Measurements from ENCODE around the gene INPP5A. TPM values are rescaled to one million over a fixed set of nuclear protein-coding genes. Genes with fewer than 3 reads are reported as not detected.

INPP5A gene
- total RNA-seq, 1 experiment from 2014 or later: 12.3 TPM

GRCh38 chr10:132524443-132525285 is 12.9 kb upstream of the INPP5A start:
- Histone ChIP-seq H3K4me2 (ENCODE audit: low read length) (no peak overlapping the region), H2AFZ (ENCODE audit: low read depth, low read length, poor library complexity, severe bottlenecking) (no peak overlapping the region), H3K4me3 (replicated peaks in 1 of 2; ENCODE audit: low read depth in 1 of 2, low read length in 2 of 2) (no peak overlapping the region), H3K27me3 (ENCODE audit: insufficient read depth, low read length) (no peaks in the 10 kb centered on the region), H3K27ac (ENCODE audit: low read depth, low read length) (no peak overlapping the region), H3K4me1 (ENCODE audit: control insufficient read depth in 1 of 2, insufficient read depth in 2 of 2, low read length in 2 of 2) (peaks cover 0 to under 1% of the 10 kb centered on the region in 2 experiments; a peak in 1 of 4 replicates), H3K9me2 (ENCODE audit: insufficient read depth) (no peaks in the 10 kb centered on the region), H3K9me3 (ENCODE audit: control insufficient read depth in 1 of 2, insufficient read depth in 1 of 2, low read depth in 1 of 2, low read length in 2 of 2) (no peaks in the 10 kb centered on the region), H3K79me2 (ENCODE audit: insufficient read depth, low read length) (no peaks in the 10 kb centered on the region), H4K20me1 (ENCODE audit: insufficient read depth) (no peaks in the 10 kb centered on the region), H3K36me3 (ENCODE audit: control insufficient read depth in 1 of 2, insufficient read depth in 2 of 2, low read length in 2 of 2) (no peaks in the 10 kb centered on the region), H3K9ac (ENCODE audit: low read length) (no peak overlapping the region)
- ChIA-PET CTCF (no interaction called here), POLR2A (no interaction called here), RAD21 (ENCODE audit: low non-redundant PET in 1 of 2, low total read pairs in 2 of 2, uncharacterized antibody in 2 of 2, unreplicated experiment in 2 of 2) (no interaction called here)
- no peak for DNase-seq (ENCODE audit: low read depth, low spot score)
- ATAC-seq: no peak
- intact Hi-C loops (cut with micrococcal nuclease): no loop called here
- no peak for TF ChIP-seq SP1 (IDR thresholded peaks at IDR 0.05; ENCODE audit: low read depth)
- no peak for TF ChIP-seq TCF7L2 (IDR thresholded peaks at IDR 0.05; ENCODE audit: borderline replicate concordance, extremely low read depth, insufficient read depth, insufficient read length)
- TF ChIP-seq JUND (IDR thresholded peaks at IDR 0.05): no peak
- no peak for TF ChIP-seq SIN3A (IDR thresholded peaks at IDR 0.05; ENCODE audit: low read depth)
- no peak for TF ChIP-seq CEBPB (IDR thresholded peaks at IDR 0.05; ENCODE audit: low read depth)
- no peak for TF ChIP-seq EZH2phosphoT487 (IDR thresholded peaks at IDR 0.05; ENCODE audit: borderline replicate concordance)
- TF ChIP-seq ZFX (IDR thresholded peaks at IDR 0.05): no peak
- TF ChIP-seq, protein P1, sequence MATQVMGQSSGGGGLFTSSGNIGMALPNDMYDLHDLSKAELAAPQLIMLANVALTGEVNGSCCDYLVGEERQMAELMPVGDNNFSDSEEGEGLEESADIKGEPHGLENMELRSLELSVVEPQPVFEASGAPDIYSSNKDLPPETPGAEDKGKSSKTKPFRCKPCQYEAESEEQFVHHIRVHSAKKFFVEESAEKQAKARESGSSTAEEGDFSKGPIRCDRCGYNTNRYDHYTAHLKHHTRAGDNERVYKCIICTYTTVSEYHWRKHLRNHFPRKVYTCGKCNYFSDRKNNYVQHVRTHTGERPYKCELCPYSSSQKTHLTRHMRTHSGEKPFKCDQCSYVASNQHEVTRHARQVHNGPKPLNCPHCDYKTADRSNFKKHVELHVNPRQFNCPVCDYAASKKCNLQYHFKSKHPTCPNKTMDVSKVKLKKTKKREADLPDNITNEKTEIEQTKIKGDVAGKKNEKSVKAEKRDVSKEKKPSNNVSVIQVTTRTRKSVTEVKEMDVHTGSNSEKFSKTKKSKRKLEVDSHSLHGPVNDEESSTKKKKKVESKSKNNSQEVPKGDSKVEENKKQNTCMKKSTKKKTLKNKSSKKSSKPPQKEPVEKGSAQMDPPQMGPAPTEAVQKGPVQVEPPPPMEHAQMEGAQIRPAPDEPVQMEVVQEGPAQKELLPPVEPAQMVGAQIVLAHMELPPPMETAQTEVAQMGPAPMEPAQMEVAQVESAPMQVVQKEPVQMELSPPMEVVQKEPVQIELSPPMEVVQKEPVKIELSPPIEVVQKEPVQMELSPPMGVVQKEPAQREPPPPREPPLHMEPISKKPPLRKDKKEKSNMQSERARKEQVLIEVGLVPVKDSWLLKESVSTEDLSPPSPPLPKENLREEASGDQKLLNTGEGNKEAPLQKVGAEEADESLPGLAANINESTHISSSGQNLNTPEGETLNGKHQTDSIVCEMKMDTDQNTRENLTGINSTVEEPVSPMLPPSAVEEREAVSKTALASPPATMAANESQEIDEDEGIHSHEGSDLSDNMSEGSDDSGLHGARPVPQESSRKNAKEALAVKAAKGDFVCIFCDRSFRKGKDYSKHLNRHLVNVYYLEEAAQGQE (IDR thresholded peaks at IDR 0.05; ENCODE audit: low read depth): no peak
- TF ChIP-seq, protein P2, sequence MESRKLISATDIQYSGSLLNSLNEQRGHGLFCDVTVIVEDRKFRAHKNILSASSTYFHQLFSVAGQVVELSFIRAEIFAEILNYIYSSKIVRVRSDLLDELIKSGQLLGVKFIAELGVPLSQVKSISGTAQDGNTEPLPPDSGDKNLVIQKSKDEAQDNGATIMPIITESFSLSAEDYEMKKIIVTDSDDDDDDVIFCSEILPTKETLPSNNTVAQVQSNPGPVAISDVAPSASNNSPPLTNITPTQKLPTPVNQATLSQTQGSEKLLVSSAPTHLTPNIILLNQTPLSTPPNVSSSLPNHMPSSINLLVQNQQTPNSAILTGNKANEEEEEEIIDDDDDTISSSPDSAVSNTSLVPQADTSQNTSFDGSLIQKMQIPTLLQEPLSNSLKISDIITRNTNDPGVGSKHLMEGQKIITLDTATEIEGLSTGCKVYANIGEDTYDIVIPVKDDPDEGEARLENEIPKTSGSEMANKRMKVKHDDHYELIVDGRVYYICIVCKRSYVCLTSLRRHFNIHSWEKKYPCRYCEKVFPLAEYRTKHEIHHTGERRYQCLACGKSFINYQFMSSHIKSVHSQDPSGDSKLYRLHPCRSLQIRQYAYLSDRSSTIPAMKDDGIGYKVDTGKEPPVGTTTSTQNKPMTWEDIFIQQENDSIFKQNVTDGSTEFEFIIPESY (IDR thresholded peaks at IDR 0.05; ENCODE audit: extremely low read depth, insufficient replicate concordance, low read length): no peak
- TF ChIP-seq RAD21 (IDR thresholded peaks at IDR 0.05; ENCODE audit: low read depth): no peak
- no peak for TF ChIP-seq EZH2 (IDR thresholded peaks at IDR 0.05)
- TF ChIP-seq ELF1 (IDR thresholded peaks at IDR 0.05; ENCODE audit: borderline replicate concordance, low read depth): no peak
- no peak for TF ChIP-seq POLR2A (IDR thresholded peaks at IDR 0.05; ENCODE audit: borderline replicate concordance, extremely low read depth, insufficient read depth, insufficient read length)
- TF ChIP-seq CBX3 (IDR thresholded peaks at IDR 0.05; ENCODE audit: low read depth): no peak
- no peak for TF ChIP-seq CTCF (IDR thresholded peaks at IDR 0.05 in 2 of 3, conservative IDR thresholded peaks at IDR 0.05 in 1 of 3; ENCODE audit: borderline replicate concordance in 1 of 3, insufficient read depth in 1 of 3, low read depth in 2 of 3, low read length in 2 of 3)
- no peak for TF ChIP-seq FOSL1 (IDR thresholded peaks at IDR 0.05; ENCODE audit: low read depth)
- TF ChIP-seq ATF3 (IDR thresholded peaks at IDR 0.05): no peak
- no peak for TF ChIP-seq ZNF274 (IDR thresholded peaks at IDR 0.05; ENCODE audit: low read depth, low read length)
- TF ChIP-seq EGR1 (IDR thresholded peaks at IDR 0.05; ENCODE audit: low read depth): no peak
- no TSS peak for BruUV-seq (replicated peaks)
